ENCODE results near the gene MAP3K15.

MAP3K15 gene

DNA sequence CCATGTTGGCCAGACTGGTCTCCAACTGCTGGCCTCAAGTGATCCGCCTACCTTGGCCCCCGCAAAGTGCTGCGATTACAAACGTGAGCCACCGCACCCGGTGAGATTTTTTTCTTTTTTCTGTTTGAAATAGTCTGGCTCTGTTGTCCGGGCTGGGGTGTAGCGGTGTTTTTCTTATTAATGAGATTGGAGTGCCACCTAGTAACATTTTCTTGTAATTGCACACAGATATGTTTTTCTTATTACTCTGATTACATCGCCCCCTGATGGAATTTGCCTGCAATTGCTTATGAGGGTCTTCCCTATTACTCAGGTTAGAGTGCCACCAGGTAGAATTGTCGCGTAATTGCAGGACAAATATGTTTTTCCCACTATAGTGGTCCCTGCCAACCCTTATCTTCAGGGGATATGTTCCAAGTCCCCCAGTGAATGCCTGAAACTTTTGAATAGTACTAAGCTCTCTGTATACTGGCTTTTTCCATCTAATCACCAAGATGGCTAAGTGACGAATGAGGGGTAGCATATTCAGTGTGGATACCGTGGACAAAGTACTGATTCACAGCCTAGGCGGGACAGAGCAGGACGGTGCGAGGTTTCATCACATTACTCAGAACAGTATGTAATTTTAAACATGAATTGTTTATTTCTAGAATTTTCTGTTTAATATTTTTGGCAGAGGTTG is 180.2 kb downstream of the MAP3K15 start:
- peaks cover 0 to 4% of the 10 kb centered on the region in 2 donors for H3K36me3 Mint-ChIP-seq
- ATAC-seq (replicated peaks) (peak; percentile 27 to 39), DNase-seq (no peak)
- peaks cover 0 to 1% of the 10 kb centered on the region in 2 donors for H3K4me1 Mint-ChIP-seq
- H3K27me3 Mint-ChIP-seq, result peaks cover 0 to 5% of the 10 kb centered on the region in 2 donors
- no peak overlapping the region for H3K27ac Mint-ChIP-seq
- H3K9me3 Mint-ChIP-seq, result no peaks in the 10 kb centered on the region
- no peak overlapping the region for H3K4me3 Mint-ChIP-seq

DNA sequence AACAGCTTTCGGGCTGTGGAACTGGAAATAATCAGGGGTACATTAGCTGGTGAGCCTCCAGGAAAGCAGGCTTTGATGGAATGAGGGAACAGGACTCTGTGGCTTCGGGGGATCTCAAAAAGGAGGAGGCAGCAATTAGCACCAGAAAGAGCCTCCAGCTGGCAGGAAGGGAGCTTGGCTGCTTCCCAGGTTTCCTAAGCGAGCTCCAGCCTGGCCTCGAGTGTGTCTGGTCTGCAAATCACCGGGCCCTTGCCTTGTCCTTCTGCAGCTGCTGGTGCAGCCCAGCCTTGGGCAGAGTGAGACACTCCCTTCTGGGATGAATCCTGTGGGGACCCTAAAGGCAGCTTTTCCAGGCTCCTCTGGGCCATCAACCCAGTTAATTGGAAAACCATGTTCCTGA is 182.3 kb downstream of the MAP3K15 start:
- peaks cover 0 to 4% of the 10 kb centered on the region in 2 donors for H3K36me3 Mint-ChIP-seq
- H3K27me3 Mint-ChIP-seq, result peaks cover under 1% of the 10 kb centered on the region in 2 donors
- no peak for ATAC-seq (replicated peaks)
- no peak overlapping the region for H3K27ac Mint-ChIP-seq
- DNase-seq, result no peak
- peaks cover 0 to 1% of the 10 kb centered on the region in 2 donors for H3K4me1 Mint-ChIP-seq
- H3K9me3 Mint-ChIP-seq, result no peaks in the 10 kb centered on the region
- no peak overlapping the region for H3K4me3 Mint-ChIP-seq

DNA sequence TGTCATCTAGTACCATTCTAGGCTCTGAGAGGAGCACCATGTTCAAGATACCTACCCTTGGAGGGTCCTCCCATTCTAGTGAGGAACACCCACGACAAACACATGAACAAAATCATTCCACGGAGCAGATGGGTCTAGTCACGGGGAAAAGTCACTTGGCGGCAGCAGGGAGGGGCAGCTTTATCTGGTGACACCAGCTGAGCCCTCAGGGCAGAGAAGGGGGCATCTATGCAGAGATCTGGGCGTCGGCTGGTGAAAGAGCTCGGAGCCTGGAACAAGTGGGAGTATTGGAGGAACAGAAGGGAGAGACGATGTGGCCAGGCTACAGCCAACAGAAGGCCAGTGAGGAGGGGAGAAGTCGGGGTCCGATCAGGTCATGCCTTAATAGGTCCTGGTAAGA is 183.5 kb downstream of the MAP3K15 start:
- Mint-ChIP-seq H3K36me3 (peaks cover 0 to 4% of the 10 kb centered on the region in 2 donors), H3K27ac (no peak overlapping the region), H3K4me1 (peaks cover 0 to 1% of the 10 kb centered on the region in 2 donors), H3K27me3 (peaks cover 0 to 5% of the 10 kb centered on the region in 2 donors), H3K9me3 (no peaks in the 10 kb centered on the region), H3K4me3 (no peak overlapping the region)
- no peak for DNase-seq
- no peak for ATAC-seq (replicated peaks)

GRCh38 chrX:19326567-19326966 is 188.7 kb downstream of the MAP3K15 start:
- Mint-ChIP-seq H3K4me3 (no peak overlapping the region), H3K9me3 (no peaks in the 10 kb centered on the region), H3K4me1 (no peaks in the 10 kb centered on the region), H3K27ac (no peak overlapping the region), H3K36me3 (no peaks in the 10 kb centered on the region), H3K27me3 (peaks cover 0 to 5% of the 10 kb centered on the region in 2 donors)
- ATAC-seq (replicated peaks) (no peak), DNase-seq (no peak)

All from stimulated activated naive B cell treated with anti-CD40 and anti-IgM and Interleukin-4, amounts not matched to agents 10 μg/mL and 1 μg/mL and 100 μg/mL, for 72 hours (primary cell).